SK-N-MC (cell line): ENCODE measurements around the gene CCDC107.

ENCODE experiments used
- EZH2 ChIP-seq: fragments of 200-600 bp; sonication (generic); IDR thresholded peaks from one replicate; pipeline ENCODE4 v1.6.1; 2017; ENCODE audit warnings: antibody characterized with exemption
- FOXP2 ChIP-seq: optimal IDR thresholded peaks from 2 replicates; pipeline ENCODE3; 2011; ENCODE audit warnings: mild to moderate bottlenecking, moderate library complexity; ENCODE audit not compliant: insufficient read depth; ENCODE audit errors: extremely low read length, control extremely low read depth
- POLR2AphosphoS5 ChIP-seq: IDR thresholded peaks from 2 replicates; pipeline ENCODE4 v1.6.1; 2012; ENCODE audit warnings: mild to moderate bottlenecking, low read depth, low read length, borderline replicate concordance

- TF ChIP-seq POLR2AphosphoS5 (no peak), FOXP2 (no peak), EZH2 (no peak)
These were observed 4.5 kb upstream of the CCDC107 start for GRCh38 chr9:35653611-35654010.
